Activated naive CD4-positive, alpha-beta T cell treated with anti-CD3 and anti-CD28 coated beads, Interleukin-2, amount 10 ng/mL, durations not matched to agents 7 days and 5 days (primary cell): Measurements from ENCODE around the gene ATP13A2.
"Not testable (repeated sequence)": the region's sequence is repeated elsewhere in the genome, so short reads cannot be mapped to it uniquely, and the experiment has no call there.

Source experiments
- CTCF ChIA-PET: fragments of 350-600 bp; sonication (Branson Sonifier 250); formaldehyde crosslinking; loops from one replicate; lab custom pipeline; 2021; ENCODE audit warnings: antibody characterized with exemption; lab: Charles Lee
- DNase-seq: peaks from one replicate; pipeline ENCODE4 v3.0.0-alpha.2; 2020
- H3K27ac Mint-ChIP-seq: one replicate; pipeline ENCODE4 v1.8.0; 2021; ENCODE audit warnings: mild to moderate bottlenecking, moderate library complexity, mixed read lengths
- H3K27me3 Mint-ChIP-seq: one replicate; pipeline ENCODE4 v1.8.0; 2021; ENCODE audit warnings: mild to moderate bottlenecking, mixed read lengths
- H3K36me3 Mint-ChIP-seq: one replicate; pipeline ENCODE4 v1.8.0; 2021; ENCODE audit warnings: mixed read lengths
- H3K4me1 Mint-ChIP-seq: one replicate; pipeline ENCODE4 v1.8.0; 2021; ENCODE audit warnings: mixed read lengths
- H3K4me3 Mint-ChIP-seq: one replicate; pipeline ENCODE4 v1.8.0; 2021; ENCODE audit warnings: mild to moderate bottlenecking, moderate library complexity, mixed read lengths
- H3K9me3 Mint-ChIP-seq: one replicate; pipeline ENCODE4 v1.8.0; 2021; ENCODE audit warnings: mixed read lengths

Gene ATP13A2

DNA sequence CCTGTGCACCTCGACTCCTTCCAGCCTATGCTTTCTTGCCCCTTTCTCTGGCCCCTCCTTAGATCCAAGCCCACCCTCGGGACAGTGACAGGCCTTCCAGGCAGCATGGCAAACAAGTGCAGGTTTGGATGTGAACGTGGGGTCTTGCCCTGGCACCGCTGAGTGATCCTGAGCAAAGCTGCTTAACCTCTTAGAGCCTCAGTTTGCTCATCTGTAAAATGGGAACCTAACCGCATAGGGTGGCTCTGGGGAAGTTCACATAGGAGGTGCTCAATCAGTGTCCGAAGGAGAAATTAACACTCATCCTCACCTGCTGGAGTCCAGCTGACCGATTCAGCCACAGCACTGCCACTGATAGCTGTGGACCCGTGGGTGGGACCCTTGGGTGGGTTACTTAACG lies 38.5 kb downstream of the ATP13A2 start:
- Mint-ChIP-seq H3K4me1 (no peaks in the 10 kb centered on the region), H3K27me3 (peaks cover 6% of the 10 kb centered on the region), H3K27ac (no peak overlapping the region), H3K4me3 (no peak overlapping the region), H3K9me3 (no peaks in the 10 kb centered on the region), H3K36me3 (no peaks in the 10 kb centered on the region)
- CTCF ChIA-PET = no interaction called here
- no peak for DNase-seq

DNA sequence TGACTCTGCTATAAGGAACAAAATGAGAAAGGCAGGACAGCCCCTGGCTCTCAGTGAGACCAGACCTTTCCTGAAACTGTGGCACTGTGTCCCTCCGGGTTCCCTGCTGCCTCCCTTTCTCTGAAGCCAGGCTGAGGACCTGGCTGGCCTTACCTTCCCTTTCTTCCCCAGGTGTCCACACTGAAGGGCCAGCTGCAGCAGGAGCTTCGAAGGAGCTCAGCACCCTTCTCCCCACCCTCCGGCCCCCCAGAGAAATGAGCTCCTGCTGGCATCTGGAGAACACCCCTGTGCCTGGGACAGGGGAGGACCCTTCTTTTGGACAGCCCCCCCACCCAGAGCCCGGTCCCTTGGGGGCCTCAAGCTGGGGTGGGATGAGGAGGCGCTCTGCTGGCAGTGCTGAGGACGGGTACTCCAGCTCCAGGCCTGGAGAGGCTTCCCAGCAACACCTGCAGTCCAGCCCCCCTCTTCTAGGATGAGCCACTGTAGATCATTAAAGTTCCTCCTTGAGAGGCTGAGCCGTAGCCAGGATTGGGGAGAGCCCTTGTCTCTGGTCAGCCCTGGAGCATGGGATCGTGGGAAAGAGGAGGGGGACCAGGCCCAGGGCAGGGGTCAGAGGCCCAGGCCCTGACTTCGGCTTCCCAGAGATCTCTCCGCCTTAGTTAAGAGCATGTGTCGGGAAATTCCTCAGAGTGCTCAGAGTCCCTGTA lies 39.4 kb downstream of the ATP13A2 start:
- Mint-ChIP-seq H3K4me3 (no peak overlapping the region), H3K9me3 (no peaks in the 10 kb centered on the region), H3K27ac (no peak overlapping the region), H3K4me1 (no peaks in the 10 kb centered on the region), H3K27me3 (no peaks in the 10 kb centered on the region), H3K36me3 (no peaks in the 10 kb centered on the region)
- CTCF ChIA-PET = interaction anchor here (1.1 kb wide), 1 partner anchor 12 kb away, joined by 6 read pairs; no protein-coding TSS in a partner anchor
- DNase-seq = no peak

DNA sequence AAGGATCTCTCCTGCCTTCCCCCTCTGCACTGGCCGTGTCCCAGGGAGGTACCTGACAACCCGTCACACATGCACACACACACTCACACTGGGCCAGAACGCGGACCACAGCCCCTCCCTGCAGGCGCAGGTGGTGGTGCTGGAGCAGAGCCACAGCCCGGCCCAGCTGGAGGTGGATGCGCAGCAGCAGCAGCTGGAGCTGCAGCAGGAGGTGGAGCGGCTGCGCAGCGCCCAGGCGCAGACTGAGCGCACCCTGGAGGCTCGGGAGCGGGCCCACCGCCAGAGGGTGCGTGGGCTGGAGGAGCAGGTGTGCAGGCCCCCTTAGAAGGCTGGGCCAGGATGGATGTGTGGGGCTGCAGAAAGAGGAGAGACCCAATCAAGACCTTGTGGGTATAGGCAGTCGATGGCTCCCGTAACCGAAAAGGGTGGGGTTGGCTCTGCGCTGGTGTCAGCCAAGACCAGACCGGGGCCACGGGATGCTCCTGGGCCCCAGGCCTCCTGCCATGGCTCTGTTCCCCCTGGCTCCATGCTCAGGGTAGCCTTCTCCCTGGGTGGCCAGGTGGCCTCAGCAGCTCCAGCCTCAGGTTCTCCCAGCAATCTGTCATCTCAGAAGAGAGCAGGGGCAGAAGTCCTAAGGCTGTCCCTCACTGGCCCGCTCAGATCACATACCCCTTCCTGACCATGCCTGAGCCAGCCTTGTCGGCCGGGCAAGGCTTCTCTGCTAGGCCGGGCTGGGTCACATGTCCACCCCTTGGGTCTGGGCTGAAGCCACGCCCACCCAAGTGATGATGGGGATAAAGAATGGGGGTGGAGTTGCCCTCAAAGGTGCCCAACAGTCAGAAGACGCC lies 40.2 kb downstream of the ATP13A2 start:
- CTCF ChIA-PET = interaction anchor here (1.1 to 1.3 kb wide), 2 partner anchors 11 kb away, joined by 5 to 6 read pairs; no protein-coding TSS in a partner anchor

GRCh38 chr1:16970132-16970910 lies 41.4 kb downstream of the ATP13A2 start:
- CTCF ChIA-PET = interaction anchor here (0.6 to 1.3 kb wide), 2 partner anchors 10 to 607 kb away, joined by 3 to 5 read pairs; no protein-coding TSS in a partner anchor
- no peak overlapping the region for H3K27ac Mint-ChIP-seq
- H3K27me3 Mint-ChIP-seq = no peaks in the 10 kb centered on the region
- DNase-seq = no peak
- no peaks in the 10 kb centered on the region for H3K4me1 Mint-ChIP-seq
- no peaks in the 10 kb centered on the region for H3K9me3 Mint-ChIP-seq
- no peak overlapping the region for H3K4me3 Mint-ChIP-seq
- no peaks in the 10 kb centered on the region for H3K36me3 Mint-ChIP-seq

More for the DNA sequence above, 40.2 kb downstream of the ATP13A2 start:
- Mint-ChIP-seq H3K27me3 (no peaks in the 10 kb centered on the region), H3K4me1 (no peaks in the 10 kb centered on the region), H3K36me3 (no peaks in the 10 kb centered on the region), H3K4me3 (no peak overlapping the region), H3K9me3 (no peaks in the 10 kb centered on the region), H3K27ac (no peak overlapping the region)
- no peak for DNase-seq

GRCh38 chr1:16969651-16970050 lies 42.1 kb downstream of the ATP13A2 start:
- no peak overlapping the region for H3K27ac Mint-ChIP-seq
- H3K4me1 Mint-ChIP-seq = no peaks in the 10 kb centered on the region
- no peaks in the 10 kb centered on the region for H3K9me3 Mint-ChIP-seq
- no peak for DNase-seq
- no peaks in the 10 kb centered on the region for H3K27me3 Mint-ChIP-seq
- CTCF ChIA-PET = no interaction called here
- H3K4me3 Mint-ChIP-seq = no peak overlapping the region
- no peaks in the 10 kb centered on the region for H3K36me3 Mint-ChIP-seq

DNA sequence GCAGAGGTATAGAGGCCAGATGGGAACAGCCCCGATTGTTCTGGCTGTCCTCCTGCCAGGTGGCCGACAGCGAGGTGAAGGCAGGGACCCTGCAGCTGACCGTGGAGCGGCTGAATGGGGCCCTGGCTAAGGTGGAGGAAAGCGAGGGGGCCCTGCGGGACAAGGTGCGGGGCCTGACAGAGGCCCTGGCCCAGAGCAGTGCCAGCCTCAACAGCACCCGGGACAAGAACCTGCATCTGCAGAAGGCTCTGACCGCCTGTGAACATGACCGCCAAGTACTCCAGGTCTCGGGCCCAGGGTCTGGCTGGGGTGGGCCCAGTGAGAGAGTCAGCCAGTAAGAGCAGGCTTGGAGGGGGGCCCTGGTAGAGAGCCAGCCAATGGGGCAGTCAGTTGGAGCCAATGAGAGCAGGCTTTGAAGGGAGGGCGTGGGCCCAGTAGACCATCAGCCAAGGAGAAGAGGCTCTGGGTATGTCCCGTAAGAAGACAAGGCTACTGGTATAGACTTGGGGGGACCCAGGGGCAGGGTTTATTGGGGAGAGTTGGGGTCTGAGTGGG lies 42.6 kb downstream of the ATP13A2 start:
- CTCF ChIA-PET = interaction anchor here (1.2 kb wide), 1 partner anchor 9 kb away, joined by 3 read pairs; no protein-coding TSS in a partner anchor
- Mint-ChIP-seq H3K4me3 (no peak overlapping the region), H3K27ac (no peak overlapping the region), H3K4me1 (no peaks in the 10 kb centered on the region), H3K27me3 (no peaks in the 10 kb centered on the region), H3K9me3 (no peaks in the 10 kb centered on the region), H3K36me3 (no peaks in the 10 kb centered on the region)
- DNase-seq = no peak

DNA sequence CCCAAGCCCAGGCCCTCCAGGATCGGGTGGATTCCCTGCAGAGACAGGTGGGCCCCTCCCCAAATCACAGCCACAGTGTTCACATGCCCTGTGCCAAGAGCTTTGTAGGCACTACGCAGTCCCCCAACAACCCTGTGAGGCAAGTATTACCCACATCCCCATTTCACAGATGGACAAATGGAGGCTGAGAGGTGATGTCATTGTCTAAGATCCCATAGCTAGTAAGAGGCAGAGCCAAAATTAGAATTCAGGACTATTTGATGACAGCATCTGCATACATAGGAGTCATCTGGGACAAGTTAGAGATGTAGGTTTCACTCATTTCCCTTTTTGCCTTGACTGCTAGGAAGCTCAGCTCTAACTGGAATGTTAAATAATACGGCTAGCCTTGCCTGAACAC lies 43.4 kb downstream of the ATP13A2 start:
- H3K27ac Mint-ChIP-seq = no peak overlapping the region
- no peaks in the 10 kb centered on the region for H3K9me3 Mint-ChIP-seq
- CTCF ChIA-PET = interaction anchor here (1.2 kb wide), 1 partner anchor 8 kb away, joined by 3 read pairs; no protein-coding TSS in a partner anchor
- no peaks in the 10 kb centered on the region for H3K4me1 Mint-ChIP-seq
- H3K27me3 Mint-ChIP-seq = no peaks in the 10 kb centered on the region
- H3K36me3 Mint-ChIP-seq = no peaks in the 10 kb centered on the region
- H3K4me3 Mint-ChIP-seq = no peak overlapping the region
- no peak for DNase-seq

DNA sequence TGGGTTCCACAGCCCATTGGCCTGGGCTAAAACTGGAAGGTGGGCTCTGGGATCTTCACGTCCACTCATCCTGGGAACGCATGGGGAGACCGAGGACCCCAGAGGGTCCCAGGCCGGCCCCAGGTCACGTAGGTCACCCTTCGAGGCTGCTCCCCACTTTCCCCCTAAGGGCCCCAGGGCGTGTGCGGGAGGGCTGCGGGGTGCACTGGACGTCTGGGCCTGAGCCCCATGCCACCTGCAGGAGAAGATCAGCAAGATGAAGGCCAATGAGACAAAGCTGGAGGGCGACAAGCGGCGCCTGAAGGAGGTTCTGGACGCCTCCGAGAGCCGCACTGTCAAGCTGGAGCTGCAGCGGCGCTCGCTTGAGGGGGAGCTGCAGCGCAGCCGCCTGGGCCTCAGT lies 43.8 kb downstream of the ATP13A2 start:
- Mint-ChIP-seq H3K4me3 (no peak overlapping the region), H3K27ac (no peak overlapping the region)

DNA sequence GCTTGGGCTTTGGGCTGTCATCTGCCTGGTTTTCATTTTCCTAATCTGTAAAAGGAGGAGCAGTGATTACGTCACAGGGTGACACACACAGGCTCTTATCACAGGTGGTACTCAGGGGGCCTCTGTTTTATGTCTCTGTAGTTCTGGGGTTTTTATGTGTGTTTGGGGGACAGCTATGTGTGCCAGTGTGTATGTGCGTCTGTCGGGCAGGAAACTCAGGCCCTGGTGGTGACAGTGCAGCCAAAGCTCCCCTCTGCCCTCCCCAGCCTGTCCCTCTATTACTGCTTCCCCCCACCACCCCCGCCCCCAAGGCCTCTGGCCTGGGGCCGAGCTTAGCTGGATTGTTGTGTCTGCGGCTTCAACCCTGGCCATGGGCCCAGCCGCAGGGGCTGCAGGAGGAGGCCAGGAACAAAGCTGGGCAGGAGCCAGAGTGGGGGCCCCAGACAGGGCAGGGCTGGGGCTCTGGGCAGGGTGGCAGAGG lies 44.6 kb downstream of the ATP13A2 start:
- H3K9me3 Mint-ChIP-seq = no peaks in the 10 kb centered on the region
- CTCF ChIA-PET = no interaction called here
- H3K27me3 Mint-ChIP-seq = no peaks in the 10 kb centered on the region
- no peaks in the 10 kb centered on the region for H3K4me1 Mint-ChIP-seq
- no peaks in the 10 kb centered on the region for H3K36me3 Mint-ChIP-seq
- H3K4me3 Mint-ChIP-seq = no peak overlapping the region
- H3K27ac Mint-ChIP-seq = no peak overlapping the region
- DNase-seq = no peak

More for the DNA sequence above, 43.8 kb downstream of the ATP13A2 start:
- CTCF ChIA-PET = interaction anchor here (1.2 kb wide), 1 partner anchor 8 kb away, joined by 3 read pairs; no protein-coding TSS in a partner anchor
- no peaks in the 10 kb centered on the region for H3K4me1 Mint-ChIP-seq
- no peak for DNase-seq
- H3K9me3 Mint-ChIP-seq = no peaks in the 10 kb centered on the region
- H3K27me3 Mint-ChIP-seq = no peaks in the 10 kb centered on the region
- H3K36me3 Mint-ChIP-seq = no peaks in the 10 kb centered on the region

GRCh38 chr1:16966282-16966681 lies 45.4 kb downstream of the ATP13A2 start:
- DNase-seq = no peak
- no peak overlapping the region for H3K27ac Mint-ChIP-seq
- H3K36me3 Mint-ChIP-seq = no peaks in the 10 kb centered on the region
- CTCF ChIA-PET = interaction anchor here (1.4 kb wide), 1 partner anchor 15 kb away, joined by 3 read pairs; no protein-coding TSS in a partner anchor
- H3K4me3 Mint-ChIP-seq = no peak overlapping the region
- H3K9me3 Mint-ChIP-seq = no peaks in the 10 kb centered on the region
- no peaks in the 10 kb centered on the region for H3K27me3 Mint-ChIP-seq
- H3K4me1 Mint-ChIP-seq = peaks cover 6% of the 10 kb centered on the region

- Mint-ChIP-seq H3K27me3 (no peaks in the 10 kb centered on the region), H3K4me3 (no peak overlapping the region), H3K9me3 (no peaks in the 10 kb centered on the region), H3K36me3 (no peaks in the 10 kb centered on the region), H3K4me1 (peaks cover 9% of the 10 kb centered on the region), H3K27ac (no peak overlapping the region)
- no peak for DNase-seq
- CTCF ChIA-PET = interaction anchor here (0.7 to 1.4 kb wide), 2 partner anchors 15 to 27 kb away, joined by 3 read pairs; no protein-coding TSS in a partner anchor
These were observed 46.2 kb downstream of the ATP13A2 start for GRCh38 chr1:16965486-16966067.

- H3K4me1 Mint-ChIP-seq = peaks cover 14% of the 10 kb centered on the region
- CTCF ChIA-PET = interaction anchor here (0.7 to 1.1 kb wide), 3 partner anchors 12 to 111 kb away, joined by 3 read pairs; no protein-coding TSS in a partner anchor
- H3K36me3 Mint-ChIP-seq, H3K9me3 Mint-ChIP-seq, H3K27ac Mint-ChIP-seq, DNase-seq, H3K4me3 Mint-ChIP-seq, H3K27me3 Mint-ChIP-seq: not testable (repeated sequence)
These were observed 47.6 kb downstream of the ATP13A2 start for GRCh38 chr1:16964169-16964568.
